Dendritic cell treated with granulocyte-macrophage colony-stimulating factor and Interleukin-4, amounts not matched to agents 40 ng/mL and 50 ng/mL, for 4 days (primary cell): ENCODE results near the gene DOCK7.

Source experiments
- H3K27ac Mint-ChIP-seq: one replicate; pipeline ENCODE4 v1.8.0; 2022; ENCODE audit warnings: mild to moderate bottlenecking, mixed read lengths
- H3K27me3 Mint-ChIP-seq: one replicate; pipeline ENCODE4 v1.8.0; 2022; ENCODE audit warnings: mild to moderate bottlenecking, mixed read lengths
- H3K36me3 Mint-ChIP-seq: one replicate; pipeline ENCODE4 v1.8.0; 2022; ENCODE audit warnings: low read depth, mixed read lengths
- H3K4me1 Mint-ChIP-seq: one replicate; pipeline ENCODE4 v1.8.0; 2022; ENCODE audit warnings: low read depth, mixed read lengths
- H3K4me3 Mint-ChIP-seq: one replicate; pipeline ENCODE4 v1.8.0; 2022; ENCODE audit warnings: mild to moderate bottlenecking, moderate library complexity, mixed read lengths
- H3K9me3 Mint-ChIP-seq: one replicate; pipeline ENCODE4 v1.8.0; 2022; ENCODE audit warnings: mixed read lengths
- intact Hi-C: fragments of 100-400 bp; cut with micrococcal nuclease; formaldehyde crosslinking; loops from one replicate; pipeline ENCODE4 v1.15.0; 2022

DOCK7 gene

DNA sequence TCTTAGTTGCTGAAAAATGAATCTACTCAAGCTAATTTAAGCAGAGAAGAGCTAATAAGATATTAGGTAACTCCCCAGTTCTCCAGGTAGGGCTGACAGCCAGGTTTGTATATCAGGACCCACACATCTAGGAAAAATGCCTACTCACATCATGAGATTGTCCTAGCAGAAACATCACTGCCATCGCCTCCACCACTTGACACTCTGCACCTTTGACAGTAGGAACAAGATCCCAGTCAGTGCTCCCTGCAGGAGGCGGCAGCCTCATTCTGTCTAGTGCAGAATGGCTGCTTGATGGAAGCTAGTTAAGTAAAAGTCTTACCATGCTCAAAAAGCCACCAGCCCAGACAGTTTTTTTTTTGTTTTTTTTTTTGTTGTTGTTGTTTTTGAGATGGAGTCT is 282.9 kb downstream of the DOCK7 start:
- Mint-ChIP-seq H3K4me3 (no peak overlapping the region), H3K9me3 (no peaks in the 10 kb centered on the region), H3K27ac (no peak overlapping the region), H3K36me3 (no peaks in the 10 kb centered on the region), H3K4me1 (no peaks in the 10 kb centered on the region), H3K27me3 (no peaks in the 10 kb centered on the region)
- intact Hi-C loops, result loop anchor here (10.0 kb wide), 1 partner anchor 110 kb away; no protein-coding TSS in a partner anchor
